ENCODE results near the gene ANKS1A. TPM values are rescaled to one million over a fixed set of nuclear protein-coding genes. Genes with fewer than 3 reads are reported as not detected.

Gene ANKS1A
- total RNA-seq, 1 experiment from 2014 or later = 35.0 TPM

GRCh38 chr6:35140639-35141006 lies 251.6 kb downstream of the ANKS1A start (continued):
- TF ChIP-seq, protein P1, sequence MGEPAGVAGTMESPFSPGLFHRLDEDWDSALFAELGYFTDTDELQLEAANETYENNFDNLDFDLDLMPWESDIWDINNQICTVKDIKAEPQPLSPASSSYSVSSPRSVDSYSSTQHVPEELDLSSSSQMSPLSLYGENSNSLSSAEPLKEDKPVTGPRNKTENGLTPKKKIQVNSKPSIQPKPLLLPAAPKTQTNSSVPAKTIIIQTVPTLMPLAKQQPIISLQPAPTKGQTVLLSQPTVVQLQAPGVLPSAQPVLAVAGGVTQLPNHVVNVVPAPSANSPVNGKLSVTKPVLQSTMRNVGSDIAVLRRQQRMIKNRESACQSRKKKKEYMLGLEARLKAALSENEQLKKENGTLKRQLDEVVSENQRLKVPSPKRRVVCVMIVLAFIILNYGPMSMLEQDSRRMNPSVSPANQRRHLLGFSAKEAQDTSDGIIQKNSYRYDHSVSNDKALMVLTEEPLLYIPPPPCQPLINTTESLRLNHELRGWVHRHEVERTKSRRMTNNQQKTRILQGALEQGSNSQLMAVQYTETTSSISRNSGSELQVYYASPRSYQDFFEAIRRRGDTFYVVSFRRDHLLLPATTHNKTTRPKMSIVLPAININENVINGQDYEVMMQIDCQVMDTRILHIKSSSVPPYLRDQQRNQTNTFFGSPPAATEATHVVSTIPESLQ (CRISPR knock-in tag; IDR thresholded peaks at IDR 0.05) = no peak
- TF ChIP-seq ZNF121 (CRISPR knock-in tag; IDR thresholded peaks at IDR 0.05) (no peak), ZNF416 (CRISPR knock-in tag; IDR thresholded peaks at IDR 0.05) (no peak), FOXP1 (CRISPR knock-in tag; IDR thresholded peaks at IDR 0.05; ENCODE audit: borderline replicate concordance) (no peak), MYBL2 (CRISPR knock-in tag; IDR thresholded peaks at IDR 0.05) (no peak)
- TF ChIP-seq, protein P2, sequence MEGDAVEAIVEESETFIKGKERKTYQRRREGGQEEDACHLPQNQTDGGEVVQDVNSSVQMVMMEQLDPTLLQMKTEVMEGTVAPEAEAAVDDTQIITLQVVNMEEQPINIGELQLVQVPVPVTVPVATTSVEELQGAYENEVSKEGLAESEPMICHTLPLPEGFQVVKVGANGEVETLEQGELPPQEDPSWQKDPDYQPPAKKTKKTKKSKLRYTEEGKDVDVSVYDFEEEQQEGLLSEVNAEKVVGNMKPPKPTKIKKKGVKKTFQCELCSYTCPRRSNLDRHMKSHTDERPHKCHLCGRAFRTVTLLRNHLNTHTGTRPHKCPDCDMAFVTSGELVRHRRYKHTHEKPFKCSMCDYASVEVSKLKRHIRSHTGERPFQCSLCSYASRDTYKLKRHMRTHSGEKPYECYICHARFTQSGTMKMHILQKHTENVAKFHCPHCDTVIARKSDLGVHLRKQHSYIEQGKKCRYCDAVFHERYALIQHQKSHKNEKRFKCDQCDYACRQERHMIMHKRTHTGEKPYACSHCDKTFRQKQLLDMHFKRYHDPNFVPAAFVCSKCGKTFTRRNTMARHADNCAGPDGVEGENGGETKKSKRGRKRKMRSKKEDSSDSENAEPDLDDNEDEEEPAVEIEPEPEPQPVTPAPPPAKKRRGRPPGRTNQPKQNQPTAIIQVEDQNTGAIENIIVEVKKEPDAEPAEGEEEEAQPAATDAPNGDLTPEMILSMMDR (IDR thresholded peaks at IDR 0.05) = no peak

Other genes with a start within 250 kb of the ANKS1A start
- 60.4 to 75.5 TPM (median 63.9 TPM) in 3 replicates for gene ILRUN, start 192.5 kb upstream of the ANKS1A start, total RNA-seq (2021)
- gene SNRPC, start 131.8 kb upstream of the ANKS1A start, total RNA-seq (2021) = 182 to 194 TPM (median 191 TPM) in 3 replicates
- 17.2 to 18.7 TPM (median 17.8 TPM) in 3 replicates for gene BLTP3A, start 97.2 kb upstream of the ANKS1A start, total RNA-seq (2021)
- gene TAF11, start 1.2 kb upstream of the ANKS1A start, total RNA-seq (2021) = 40.8 to 44.1 TPM (median 42.2 TPM) in 3 replicates

Data from WTC11 (cell line).